HG03342 (cell line): ENCODE measurements around the gene THUMPD1.
"Not testable (repeated sequence)": the region's sequence is repeated elsewhere in the genome, so short reads cannot be mapped to it uniquely, and the experiment has no call there.

Experiments used
- ATAC-seq: cut with Tn5 transposase; IDR thresholded peaks from one replicate; pipeline ENCODE4 v1.9.1; 2021; ENCODE audit warnings: mild to moderate bottlenecking, moderate library complexity; ENCODE audit not compliant: unreplicated experiment

Gene THUMPD1

DNA sequence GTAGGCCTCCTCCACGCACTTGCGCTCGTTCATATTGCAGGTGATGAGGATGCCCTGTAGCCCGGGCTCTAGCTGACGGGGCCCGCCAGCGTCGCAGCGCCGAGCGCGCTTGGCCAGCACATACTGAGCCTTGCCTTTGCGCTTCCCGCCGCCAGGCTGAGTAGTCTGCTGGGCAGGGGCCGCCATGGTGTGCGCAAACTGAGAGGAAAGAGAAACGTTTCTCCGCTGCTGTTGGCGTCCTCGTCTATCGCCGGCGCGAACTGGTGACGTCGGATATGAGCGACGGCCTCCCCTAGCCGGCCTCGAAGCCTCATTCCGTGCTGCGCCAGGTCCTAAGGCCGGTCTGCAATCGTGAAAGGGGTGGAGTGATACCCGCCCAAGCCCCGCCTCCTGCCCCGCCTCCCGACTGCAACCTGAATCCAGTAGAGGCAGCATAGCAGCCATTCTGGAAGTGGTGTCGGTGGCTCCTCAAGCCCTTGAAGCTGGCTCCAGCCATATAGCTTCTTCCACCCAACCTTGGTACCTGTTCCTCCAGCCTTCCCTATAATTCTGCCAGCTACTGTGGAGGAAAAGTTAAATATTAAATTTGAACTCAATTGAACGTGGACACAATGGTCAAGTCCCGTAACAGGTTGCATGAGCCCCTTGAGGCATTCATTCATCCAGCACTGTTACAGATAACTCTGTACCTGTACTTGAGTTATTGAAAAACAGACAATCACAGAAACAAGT lies at the start of gene THUMPD1:
TSS of gene THUMPD1 (minus strand) at position 265 of the 732 bp plus-strand sequence. CDS start at position 186, 79 bp downstream.
- peak; percentile 81 for ATAC-seq

- ATAC-seq: no peak
These were observed 47.5 kb upstream of the THUMPD1 start for GRCh38 chr16:20789130-20789529.

- ATAC-seq: no peak
These were observed 42.6 kb upstream of the THUMPD1 start for GRCh38 chr16:20784204-20784603.

GRCh38 chr16:20782470-20782869 lies 40.9 kb upstream of the THUMPD1 start:
- ATAC-seq: no peak

- ATAC-seq: no peak
These were observed 40.1 kb upstream of the THUMPD1 start for GRCh38 chr16:20781697-20782096.

- ATAC-seq: peak; percentile 47
These were observed 33.2 kb upstream of the THUMPD1 start for GRCh38 chr16:20774703-20775362.

DNA sequence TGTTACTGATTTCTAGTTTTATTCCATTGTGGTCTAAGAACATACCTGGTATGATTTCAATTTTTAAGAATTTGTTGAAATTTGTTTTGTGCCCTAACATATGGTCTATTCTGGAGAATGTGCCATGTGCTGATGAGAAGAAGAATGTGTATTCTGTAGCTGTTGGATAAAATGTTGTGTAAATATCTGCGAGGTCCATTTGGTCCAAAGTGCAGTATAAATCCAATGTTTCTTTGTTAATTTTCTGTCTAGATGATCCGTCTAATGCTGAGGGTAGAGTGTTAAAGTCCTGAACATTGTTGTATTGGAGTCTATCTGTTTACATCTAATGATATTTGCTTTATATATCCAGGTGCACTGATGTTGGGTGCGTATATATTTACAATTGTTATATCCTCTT lies 32.1 kb upstream of the THUMPD1 start:
- no peak for ATAC-seq

DNA sequence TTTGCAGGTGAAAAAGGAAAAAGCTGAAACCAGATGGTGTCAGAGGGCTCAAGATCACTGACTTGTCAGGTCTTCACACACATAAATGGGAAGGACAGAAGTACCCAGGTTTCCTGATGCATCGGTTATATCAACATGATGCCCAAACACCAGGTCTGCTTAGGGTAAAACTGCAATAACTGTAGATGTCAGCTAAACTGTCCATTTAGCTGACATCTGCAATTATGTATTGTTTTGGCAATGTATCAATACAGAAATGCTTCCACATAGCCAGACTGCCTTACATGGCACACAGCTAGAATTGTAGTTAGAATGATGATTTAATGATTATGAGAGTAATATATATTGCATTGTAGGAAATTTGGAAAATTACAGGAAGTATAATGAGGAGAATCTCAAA lies 27.2 kb upstream of the THUMPD1 start:
- ATAC-seq: no peak

- no peak for ATAC-seq
These were observed 26.5 kb upstream of the THUMPD1 start for GRCh38 chr16:20768121-20768520.

- ATAC-seq: no peak
These were observed 26.0 kb upstream of the THUMPD1 start for GRCh38 chr16:20767577-20767976.

GRCh38 chr16:20766294-20766693 lies 24.7 kb upstream of the THUMPD1 start:
- ATAC-seq: no peak

DNA sequence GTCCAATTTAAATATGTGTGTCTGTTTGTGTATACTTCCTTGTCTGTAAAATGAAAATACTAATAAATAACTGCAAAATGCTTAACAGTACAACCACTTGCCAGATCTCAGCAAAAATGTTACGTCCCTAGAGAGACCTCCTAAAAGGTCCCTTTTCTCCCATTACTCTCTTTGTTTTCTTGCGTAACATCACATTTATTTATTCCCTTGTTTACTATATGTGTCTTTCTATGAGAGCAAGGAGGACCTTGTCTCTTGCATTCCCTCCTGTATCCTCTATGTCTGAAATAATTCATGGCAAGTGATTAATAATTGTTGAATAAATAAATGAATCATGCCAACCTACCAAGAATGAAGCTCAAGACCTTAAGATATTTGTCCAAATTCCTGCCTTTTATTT lies 24.1 kb upstream of the THUMPD1 start:
- no peak for ATAC-seq

- not testable (repeated sequence) for ATAC-seq
These were observed 22.8 kb upstream of the THUMPD1 start for GRCh38 chr16:20764448-20764847.

GRCh38 chr16:20763461-20764232 lies 22.0 kb upstream of the THUMPD1 start, which contains the start of gene ACSM3:
ACSM3 (plus strand) TSS chr16:20764014; CDS start chr16:20770035, 6,021 bp downstream.
- peak; percentile 96 for ATAC-seq

- no peak for ATAC-seq
These were observed 20.9 kb upstream of the THUMPD1 start for GRCh38 chr16:20762404-20763123.

GRCh38 chr16:20761175-20761574 lies 19.6 kb upstream of the THUMPD1 start:
- ATAC-seq: no peak

DNA sequence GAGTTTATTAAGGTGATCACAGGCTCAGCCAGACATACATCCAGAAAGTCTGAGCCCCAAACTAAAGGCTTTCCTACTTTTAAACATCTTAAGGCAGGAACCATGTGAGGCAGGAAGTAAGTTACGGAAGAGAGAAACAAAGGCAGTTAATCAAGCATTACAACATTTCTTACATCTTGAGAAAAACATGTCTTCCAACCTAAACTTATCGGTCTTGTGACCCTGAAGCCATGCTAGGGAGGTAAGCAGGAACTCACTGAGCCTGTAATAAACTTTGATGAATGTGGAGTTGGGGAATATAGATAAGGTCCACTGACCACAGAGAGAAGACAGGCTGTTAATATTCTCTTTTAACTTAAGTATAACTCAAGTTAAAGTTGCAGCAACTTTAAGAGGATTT lies 18.7 kb upstream of the THUMPD1 start:
- no peak for ATAC-seq

- ATAC-seq: not testable (repeated sequence)
These were observed 14.2 kb upstream of the THUMPD1 start for GRCh38 chr16:20755799-20756198.

- ATAC-seq: no peak
These were observed 13.6 kb upstream of the THUMPD1 start for GRCh38 chr16:20755238-20755637.

DNA sequence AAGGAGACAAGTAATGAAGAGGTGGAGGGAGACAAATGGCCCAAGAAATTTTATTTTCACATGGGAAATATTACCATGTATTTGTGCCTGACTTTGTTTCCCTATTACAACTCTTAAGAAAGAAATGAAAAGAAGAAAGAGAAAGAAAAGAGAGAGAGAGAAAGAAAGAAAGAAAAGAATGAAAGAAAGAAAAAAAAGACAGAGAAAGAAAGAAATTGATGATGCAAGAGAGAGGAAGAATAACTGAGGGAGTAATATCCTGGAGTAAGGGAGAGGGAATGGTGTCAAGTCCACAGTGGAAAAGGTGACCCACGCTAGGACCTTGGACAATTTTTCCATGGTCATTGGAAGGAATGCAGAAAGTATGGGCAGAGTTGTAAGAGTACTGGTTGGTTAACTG lies 12.1 kb upstream of the THUMPD1 start:
- no peak for ATAC-seq

GRCh38 chr16:20750558-20750957 lies 8.9 kb upstream of the THUMPD1 start:
- ATAC-seq: no peak
